Keratinocyte (primary cell): ENCODE measurements around the gene INVS. TPM values are rescaled to one million over a fixed set of nuclear protein-coding genes. Genes with fewer than 3 reads are reported as not detected.

Experiments
- DNase-seq: peaks from one replicate; pipeline ENCODE4 v3.0.0-alpha.2; 2011; ENCODE audit warnings: low read depth, missing footprints, low spot score
- FAIRE-seq: peaks from 2 replicates; lab custom pipeline; 2011; peaks lifted over from hg19 to GRCh38; lab: Jason Lieb, UNC
- H2AFZ ChIP-seq: 2 replicates; pipeline ENCODE4 v1.6.0; 2012; ENCODE audit warnings: low read length, control low read depth, inconsistent platforms; ENCODE audit not compliant: control insufficient read depth
- H3K27ac ChIP-seq: 2 replicates; pipeline ENCODE4 v1.5.1; 2011; ENCODE audit warnings: low read length; ENCODE audit not compliant: control insufficient read depth, insufficient read depth
- H3K27me3 ChIP-seq: 3 replicates; pipeline ENCODE4 v1.6.0; 2011; ENCODE audit warnings: low read length; ENCODE audit not compliant: control insufficient read depth, insufficient read depth; ENCODE audit errors: extremely low read depth
- H3K36me3 ChIP-seq, 2 experiments: 2 replicates in 1 of 2; 3 replicates in 1 of 2; pipeline ENCODE4 v1.5.1; 2011; ENCODE audit warnings: low read length in 2 of 2, mild to moderate bottlenecking in 1 of 2; ENCODE audit not compliant: control insufficient read depth in 2 of 2, insufficient read depth in 2 of 2; ENCODE audit errors: extremely low read depth in 1 of 2
- H3K4me1 ChIP-seq: 3 replicates; pipeline ENCODE4 v1.5.1; 2011; ENCODE audit warnings: low read length; ENCODE audit not compliant: control insufficient read depth, insufficient read depth; ENCODE audit errors: extremely low read depth
- H3K4me2 ChIP-seq: 3 replicates; pipeline ENCODE4 v1.6.0; 2011; ENCODE audit warnings: low read depth, low read length; ENCODE audit not compliant: control insufficient read depth, insufficient read depth; ENCODE audit errors: extremely low read depth
- H3K4me3 ChIP-seq, 3 experiments: fragments of 200-600 bp in 1 of 3; sonication (generic) in 1 of 3; 2 replicates in 2 of 3; 3 replicates in 1 of 3; pipeline ENCODE4 v1.5.1; 2011 to 2016; ENCODE audit warnings: low read length in 3 of 3, mild to moderate bottlenecking in 3 of 3, control low read depth in 2 of 3, inconsistent platforms in 1 of 3, low read depth in 1 of 3, mixed read lengths in 1 of 3, mixed run types in 1 of 3, moderate library complexity in 1 of 3; ENCODE audit not compliant: control insufficient read depth in 2 of 3, insufficient read depth in 2 of 3; ENCODE audit errors: extremely low read depth in 1 of 3
- H3K79me2 ChIP-seq: 2 replicates; pipeline ENCODE4 v1.6.0; 2012; ENCODE audit warnings: low read length; ENCODE audit not compliant: control insufficient read depth, insufficient read depth
- H3K9ac ChIP-seq: 3 replicates; pipeline ENCODE4 v1.6.0; 2011; ENCODE audit warnings: low read length; ENCODE audit not compliant: control insufficient read depth, insufficient read depth; ENCODE audit errors: extremely low read depth
- H3K9me1 ChIP-seq: 3 replicates; pipeline ENCODE4 v1.6.0; 2011; ENCODE audit warnings: low read length; ENCODE audit not compliant: control insufficient read depth, insufficient read depth; ENCODE audit errors: extremely low read depth
- H3K9me3 ChIP-seq: 2 replicates; pipeline ENCODE4 v1.5.1; 2012; ENCODE audit warnings: low read depth, low read length; ENCODE audit not compliant: control insufficient read depth
- H4K20me1 ChIP-seq: 3 replicates; pipeline ENCODE4 v1.6.0; 2011; ENCODE audit warnings: low read length; ENCODE audit not compliant: control insufficient read depth, insufficient read depth; ENCODE audit errors: extremely low read depth
- CTCF ChIP-seq, 3 experiments: IDR thresholded peaks in 1 of 3; conservative IDR thresholded peaks in 1 of 3; optimal IDR thresholded peaks in 1 of 3; 2 replicates in 2 of 3; 3 replicates in 1 of 3; pipeline versions ENCODE3 to v1.5.1; 2011; ENCODE audit warnings: low read length in 3 of 3, mild to moderate bottlenecking in 3 of 3, moderate library complexity in 2 of 3, control low read depth in 1 of 3, inconsistent platforms in 1 of 3; ENCODE audit not compliant: insufficient read depth in 2 of 3; ENCODE audit errors: extremely low read depth in 1 of 3
- EZH2 ChIP-seq: IDR thresholded peaks from one replicate; pipeline ENCODE4 v1.6.1; 2012; ENCODE audit warnings: inconsistent platforms, mild to moderate bottlenecking, low read length, moderate library complexity
- dilution Hi-C: fragments of 300-500 bp; cut with MboI; formaldehyde crosslinking; loops from one replicate; pipeline ENCODE4 v1.7.0; 2020; ENCODE audit warnings: low sequenced_read_pairs; ENCODE audit not compliant: extremely low pct_ligation_motif_present
- polyA plus RNA-seq, 5 experiments: library from polyadenylated mRNA; depleted of rRNA in 3 of 5; stranded (reverse) in 3 of 5; stranded (forward) in 1 of 5; unstranded in 1 of 5; fragments of >200 nt; gene quantifications; 1 replicate in 1 of 5; 2 replicates in 3 of 5; 3 replicates in 1 of 5; pipeline versions ENCODE4 v1.2.1 to v1.2.3, GENCODE V29; 2011 to 2012; ENCODE audit warnings: missing spikeins in 2 of 5, low read depth in 1 of 5, low replicate concordance in 1 of 5

INVS gene
- polyA plus RNA-seq, 1 donor (not counting 4 experiments of a cell fraction or from before 2014, with no cell fraction given), result 21.1 TPM

- H4K20me1 ChIP-seq, result no peaks in the 10 kb centered on the region
- H3K9me1 ChIP-seq, result no peaks in the 10 kb centered on the region
- no peaks in the 10 kb centered on the region for H3K4me1 ChIP-seq
- H2AFZ ChIP-seq, result no peak overlapping the region
- no peak overlapping the region for H3K9ac ChIP-seq
- TF ChIP-seq CTCF (optimal IDR thresholded peaks at IDR 0.05 in 1 of 3, IDR thresholded peaks at IDR 0.05 in 1 of 3, conservative IDR thresholded peaks at IDR 0.05 in 1 of 3; ENCODE audit: extremely low read depth in 1 of 3, insufficient read depth in 2 of 3, low read length in 3 of 3) (no peak), EZH2 (no peak)
- dilution Hi-C loops, result no loop called here
- DNase-seq, result no peak
- H3K4me2 ChIP-seq, result no peak overlapping the region
- no peak overlapping the region for H3K27ac ChIP-seq
- no peaks in the 10 kb centered on the region for H3K36me3 ChIP-seq
- no peaks in the 10 kb centered on the region for H3K79me2 ChIP-seq
- no peaks in the 10 kb centered on the region for H3K9me3 ChIP-seq
- no peak for FAIRE-seq
- no peaks in the 10 kb centered on the region for H3K27me3 ChIP-seq
- H3K4me3 ChIP-seq, result no peak overlapping the region
These were observed 94.0 kb downstream of the INVS start for GRCh38 chr9:100193078-100193477.

- Histone ChIP-seq H3K4me1 (no peaks in the 10 kb centered on the region), H3K79me2 (no peaks in the 10 kb centered on the region), H3K9me3 (no peaks in the 10 kb centered on the region), H3K27me3 (no peaks in the 10 kb centered on the region), H3K4me2 (no peak overlapping the region), H4K20me1 (no peaks in the 10 kb centered on the region), H3K9me1 (no peaks in the 10 kb centered on the region), H3K9ac (no peak overlapping the region), H2AFZ (no peak overlapping the region), H3K27ac (no peak overlapping the region), H3K4me3 (no peak overlapping the region), H3K36me3 (no peaks in the 10 kb centered on the region)
- TF ChIP-seq CTCF (optimal IDR thresholded peaks at IDR 0.05 in 1 of 3, IDR thresholded peaks at IDR 0.05 in 1 of 3, conservative IDR thresholded peaks at IDR 0.05 in 1 of 3; ENCODE audit: extremely low read depth in 1 of 3, insufficient read depth in 2 of 3, low read length in 3 of 3) (no peak), EZH2 (no peak)
- no peak for FAIRE-seq
- no peak for DNase-seq
- dilution Hi-C loops, result no loop called here
These were observed 97.2 kb downstream of the INVS start for GRCh38 chr9:100196215-100196614.
